Hepatocyte (in vitro differentiated cells): ENCODE measurements around the gene SEBOX. TPM values are rescaled to one million over a fixed set of nuclear protein-coding genes. Genes with fewer than 3 reads are reported as not detected.
A peak's percentile ranks its signal among the peaks of the same experiment; 100 is the strongest.

Experiments
- DNase-seq: peaks from one replicate; pipeline ENCODE4 v3.0.0-alpha.2; 2016; ENCODE audit warnings: low spot score
- H2AFZ ChIP-seq: fragments of 200-600 bp; sonication (generic); 2 replicates; pipeline ENCODE4 v1.6.0; 2016; ENCODE audit warnings: antibody characterized with exemption, mild to moderate bottlenecking
- H3K27ac ChIP-seq: fragments of 200-600 bp; sonication (generic); 2 replicates; pipeline ENCODE4 v1.5.1; 2016; ENCODE audit warnings: mild to moderate bottlenecking
- H3K27me3 ChIP-seq: fragments of 200-600 bp; sonication (generic); 2 replicates; pipeline ENCODE4 v1.6.1; 2016
- H3K36me3 ChIP-seq: fragments of 200-600 bp; sonication (generic); replicated peaks from 2 replicates; pipeline ENCODE4 v1.5.1; 2016; ENCODE audit warnings: low read depth; ENCODE audit not compliant: insufficient read depth
- H3K4me1 ChIP-seq: fragments of 200-600 bp; sonication (generic); 2 replicates; pipeline ENCODE4 v1.5.1; 2016; ENCODE audit warnings: mild to moderate bottlenecking, moderate library complexity; ENCODE audit not compliant: insufficient read depth
- H3K4me2 ChIP-seq: fragments of 200-600 bp; sonication (generic); 2 replicates; pipeline ENCODE4 v1.6.0; 2016
- H3K4me3 ChIP-seq: fragments of 200-600 bp; sonication (generic); 2 replicates; pipeline ENCODE4 v1.5.1; 2016; ENCODE audit warnings: mild to moderate bottlenecking
- H3K79me2 ChIP-seq: fragments of 200-600 bp; sonication (generic); 2 replicates; pipeline ENCODE4 v1.6.0; 2017; ENCODE audit warnings: mild to moderate bottlenecking
- H3K9me2 ChIP-seq: fragments of 200-600 bp; sonication (generic); replicated peaks from 2 replicates; pipeline ENCODE4 v1.6.0; 2017; ENCODE audit warnings: mild to moderate bottlenecking; ENCODE audit not compliant: insufficient read depth
- H3K9me3 ChIP-seq: fragments of 200-600 bp; sonication (generic); 2 replicates; pipeline ENCODE4 v1.5.1; 2016; ENCODE audit warnings: low read depth, mild to moderate bottlenecking
- H4K20me1 ChIP-seq: fragments of 200-600 bp; sonication (generic); 2 replicates; pipeline ENCODE4 v1.6.0; 2016; ENCODE audit warnings: mild to moderate bottlenecking; ENCODE audit not compliant: insufficient read depth, poor library complexity, severe bottlenecking
- EZH2 ChIP-seq: fragments of 200-600 bp; sonication (generic); IDR thresholded peaks from 2 replicates; pipeline ENCODE4 v1.6.1; 2016; ENCODE audit warnings: antibody characterized with exemption, mild to moderate bottlenecking, borderline replicate concordance
- EZH2phosphoT487 ChIP-seq: fragments of 200-600 bp; sonication (generic); IDR thresholded peaks from one replicate; pipeline ENCODE4 v1.6.1; 2018; ENCODE audit warnings: antibody characterized with exemption, mild to moderate bottlenecking, low read depth, moderate library complexity; ENCODE audit not compliant: unreplicated experiment, severe bottlenecking
- WGBS: methylation state at CpG from one replicate; pipeline ENCODE4 v1.1.6; 2016; ENCODE audit warnings: low lambda C conversion rate; ENCODE audit errors: missing lambda C conversion rate; 5-methylcytosine and 5-hydroxymethylcytosine counted together
- polyA plus RNA-seq: library from polyadenylated mRNA; unstranded; fragments of >200 nt; fragmentation: Nextera tagmentation; extraction: Ambion mirVana; gene quantifications from 2 replicates; pipeline ENCODE4 v1.2.1, GENCODE V29; 2016
- total RNA-seq: library from RNA; depleted of rRNA; stranded (reverse); fragments of >200 nt; gene quantifications from 2 replicates; pipeline ENCODE4 v1.2.3, GENCODE V29; 2014
- TF ChIP-seq, protein P1 (sequence below): fragments of 200-600 bp; sonication (generic); IDR thresholded peaks from 2 replicates; pipeline ENCODE4 v1.5.1; 2016; ENCODE audit warnings: antibody characterized with exemption, mild to moderate bottlenecking; ENCODE audit not compliant: poor library complexity

The SEBOX gene
- total and polyA plus RNA-seq, 2 experiments from 2014 or later = not detected

DNA sequence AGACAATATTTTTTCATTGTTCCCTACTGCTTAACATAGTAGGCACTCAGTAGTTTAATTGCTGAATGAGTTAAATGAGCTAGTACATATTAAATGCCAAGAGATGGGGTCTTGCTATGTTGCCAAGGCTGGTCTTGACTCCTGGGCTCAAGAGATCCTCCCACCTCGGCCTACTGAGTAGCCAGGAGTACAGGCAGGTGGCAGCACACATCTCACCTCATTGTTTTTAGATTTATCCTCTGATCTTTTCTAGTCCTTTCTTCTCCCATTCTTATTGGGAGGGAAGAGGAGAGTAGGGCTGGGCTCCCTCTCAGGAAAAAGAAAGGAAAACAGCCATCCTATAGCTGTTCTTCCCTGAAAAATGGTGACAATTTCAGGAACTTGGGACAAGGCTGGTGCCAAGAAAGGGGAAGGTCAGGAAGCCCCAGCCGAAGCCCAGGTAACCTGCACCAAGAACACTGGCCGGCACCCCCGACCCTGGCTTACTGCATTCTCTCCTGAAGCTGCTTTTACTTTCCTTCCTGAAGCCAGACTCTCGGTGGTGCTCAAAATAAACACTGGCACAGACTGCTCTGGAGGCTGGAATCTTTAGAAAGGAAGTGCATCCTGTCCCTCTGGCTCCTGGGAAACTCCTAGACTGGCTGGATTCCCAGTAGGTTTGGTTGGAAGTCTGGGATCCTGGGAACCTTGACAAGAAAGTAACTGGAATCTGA is 26.8 kb downstream of the SEBOX start:
- Histone ChIP-seq H3K9me2 (no peaks in the 10 kb centered on the region), H3K4me1 (peaks cover 20% of the 10 kb centered on the region), H3K4me3 (no peak overlapping the region), H2AFZ (no peak overlapping the region), H3K79me2 (peaks cover 52% of the 10 kb centered on the region), H3K4me2 (peak overlapping the region; percentile 4), H3K27ac (no peak overlapping the region), H4K20me1 (peaks cover 8% of the 10 kb centered on the region), H3K9me3 (no peaks in the 10 kb centered on the region), H3K36me3 (no peaks in the 10 kb centered on the region), H3K27me3 (no peaks in the 10 kb centered on the region)
- 76% methylated on average over 5 of the region's 5 CpGs for WGBS
- no peak for TF ChIP-seq EZH2
- no peak for TF ChIP-seq EZH2phosphoT487
- no peak for DNase-seq

DNA sequence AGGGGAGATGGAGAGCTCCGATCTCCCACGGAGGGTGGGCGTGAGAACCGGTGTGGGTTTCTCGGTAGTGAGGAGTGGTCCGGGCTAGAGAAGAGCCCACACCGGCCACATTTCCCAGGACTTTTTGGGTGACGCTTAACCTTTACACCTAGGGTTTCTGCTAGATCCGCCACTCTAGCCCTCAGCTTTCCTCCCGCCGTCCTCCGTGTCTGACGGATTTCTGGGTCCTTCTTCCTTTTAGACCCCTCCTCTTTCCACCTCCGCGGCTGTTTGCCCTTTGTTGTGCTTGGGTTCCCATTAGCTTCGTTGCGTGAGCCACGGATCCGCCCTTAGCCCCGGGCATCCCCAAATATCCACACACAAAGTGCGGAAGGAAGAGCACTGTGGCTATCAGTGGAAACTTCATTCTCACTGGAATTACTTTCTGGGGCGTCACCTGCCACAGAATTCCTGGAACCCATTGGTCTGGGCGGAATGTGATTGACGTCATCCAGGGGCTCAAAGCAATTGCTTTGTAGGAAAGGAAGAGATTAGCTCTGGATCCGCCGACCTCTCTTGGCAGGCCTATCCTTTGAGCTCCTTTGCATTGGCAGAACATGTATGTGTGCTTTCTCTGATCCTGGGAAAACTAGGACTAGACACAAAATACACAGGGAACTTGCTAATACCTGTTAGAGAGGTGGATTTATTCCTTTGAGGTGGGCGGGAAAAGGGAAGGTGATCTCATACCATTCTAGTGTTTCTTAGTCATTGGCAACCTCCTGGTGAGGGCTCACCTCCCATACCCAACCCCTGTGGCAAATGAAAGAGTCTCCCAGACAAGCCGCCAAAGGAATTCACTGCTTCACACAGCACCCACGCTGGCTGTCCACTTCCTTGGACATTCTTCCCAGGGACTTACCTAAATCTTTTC is 28.8 kb downstream of the SEBOX start:
- peak overlapping the region; percentile 10 for H2AFZ ChIP-seq
- peaks cover 67% of the 10 kb centered on the region for H3K79me2 ChIP-seq
- H3K4me2 ChIP-seq = peak overlapping the region; percentile 75
- H3K4me3 ChIP-seq = peak overlapping the region; percentile 32
- H3K9me2 ChIP-seq = no peaks in the 10 kb centered on the region
- DNase-seq = peak; percentile 92
- TF ChIP-seq EZH2 (no peak), EZH2phosphoT487 (no peak)
- TF ChIP-seq, protein P1, sequence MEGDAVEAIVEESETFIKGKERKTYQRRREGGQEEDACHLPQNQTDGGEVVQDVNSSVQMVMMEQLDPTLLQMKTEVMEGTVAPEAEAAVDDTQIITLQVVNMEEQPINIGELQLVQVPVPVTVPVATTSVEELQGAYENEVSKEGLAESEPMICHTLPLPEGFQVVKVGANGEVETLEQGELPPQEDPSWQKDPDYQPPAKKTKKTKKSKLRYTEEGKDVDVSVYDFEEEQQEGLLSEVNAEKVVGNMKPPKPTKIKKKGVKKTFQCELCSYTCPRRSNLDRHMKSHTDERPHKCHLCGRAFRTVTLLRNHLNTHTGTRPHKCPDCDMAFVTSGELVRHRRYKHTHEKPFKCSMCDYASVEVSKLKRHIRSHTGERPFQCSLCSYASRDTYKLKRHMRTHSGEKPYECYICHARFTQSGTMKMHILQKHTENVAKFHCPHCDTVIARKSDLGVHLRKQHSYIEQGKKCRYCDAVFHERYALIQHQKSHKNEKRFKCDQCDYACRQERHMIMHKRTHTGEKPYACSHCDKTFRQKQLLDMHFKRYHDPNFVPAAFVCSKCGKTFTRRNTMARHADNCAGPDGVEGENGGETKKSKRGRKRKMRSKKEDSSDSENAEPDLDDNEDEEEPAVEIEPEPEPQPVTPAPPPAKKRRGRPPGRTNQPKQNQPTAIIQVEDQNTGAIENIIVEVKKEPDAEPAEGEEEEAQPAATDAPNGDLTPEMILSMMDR = no peak
- no peaks in the 10 kb centered on the region for H3K9me3 ChIP-seq
- H3K27ac ChIP-seq = peak overlapping the region; percentile 93
- peaks cover 20% of the 10 kb centered on the region for H3K4me1 ChIP-seq
- H4K20me1 ChIP-seq = peaks cover 8% of the 10 kb centered on the region
- H3K36me3 ChIP-seq = no peaks in the 10 kb centered on the region
- H3K27me3 ChIP-seq = no peaks in the 10 kb centered on the region
- 6% methylated on average over 29 of the region's 29 CpGs for WGBS

DNA sequence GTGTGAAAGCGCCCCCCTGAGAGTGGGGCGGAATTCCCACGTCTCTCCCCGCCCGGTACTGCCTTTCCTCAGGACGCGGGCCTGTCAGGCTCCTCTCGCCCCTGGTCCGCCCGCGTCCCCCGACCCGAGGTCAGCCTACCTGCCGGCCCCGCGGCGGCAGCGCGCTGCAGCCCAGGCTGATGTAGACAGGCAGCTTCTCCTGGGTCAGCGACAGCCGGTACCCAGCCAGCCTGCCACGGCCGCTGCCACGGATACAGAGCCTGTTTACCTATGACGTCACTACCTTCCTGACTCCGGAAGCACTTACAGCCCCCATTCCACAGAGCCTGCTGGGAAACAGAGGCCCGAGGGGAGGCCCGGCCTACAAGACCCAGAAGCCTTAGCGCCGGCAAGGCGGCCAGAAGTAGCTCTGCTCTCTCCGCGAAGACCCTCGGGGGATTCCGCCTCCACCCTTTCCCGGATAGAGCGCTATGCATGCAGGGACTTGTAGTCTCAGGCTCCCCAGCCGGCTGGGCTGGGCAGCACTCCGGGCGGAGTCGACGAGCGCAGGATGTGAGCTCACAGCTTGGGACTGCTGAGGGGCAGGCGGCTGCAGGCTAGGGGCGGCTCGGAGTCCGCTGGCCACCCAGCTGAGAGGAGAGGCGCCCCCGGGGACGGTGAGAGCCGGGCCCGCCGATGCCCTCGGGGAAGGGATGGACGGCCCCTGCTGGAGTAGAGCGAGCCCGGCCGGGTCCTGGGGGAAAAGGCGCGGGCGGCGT is 29.6 kb downstream of the SEBOX start, which contains the start of the genes IFT20 and TNFAIP1:
Gene IFT20 (minus strand): TSS at position 272 of the 758 bp plus-strand sequence. CDS start 3,487 bp downstream, outside the sequence.
Gene TNFAIP1 (plus strand): TSS at position 561 of the 758 bp plus-strand sequence. CDS start 3,761 bp downstream, outside the sequence.
- H4K20me1 ChIP-seq = peaks cover 8% of the 10 kb centered on the region
- H3K9me3 ChIP-seq = no peaks in the 10 kb centered on the region
- H3K4me3 ChIP-seq = peak within 1 kb of the TSS; percentile 60
- H3K79me2 ChIP-seq = peaks cover 67% of the 10 kb centered on the region
- H3K4me1 ChIP-seq = peaks cover 20% of the 10 kb centered on the region
- H3K36me3 ChIP-seq = no peaks in the 10 kb centered on the region
- under 1% methylated on average over 62 of the region's 62 CpGs for WGBS
- H3K9me2 ChIP-seq = no peaks in the 10 kb centered on the region
- no peaks in the 10 kb centered on the region for H3K27me3 ChIP-seq
- H2AFZ ChIP-seq = peak within 1 kb of the TSS; percentile 10
- H3K27ac ChIP-seq = peak within 1 kb of the TSS; percentile 93
- TF ChIP-seq EZH2 (no peak), EZH2phosphoT487 (no peak)
- TF ChIP-seq, protein P1 = no peak
- DNase-seq = peak; percentile 100
- H3K4me2 ChIP-seq = peak within 1 kb of the TSS; percentile 96
